Uterus (tissue), 4 donors: ENCODE data around the gene SNAPC2. TPM values are rescaled to one million over a fixed set of nuclear protein-coding genes. Genes with fewer than 3 reads are reported as not detected.
A peak's percentile ranks its signal among the peaks of the same experiment; 100 is the strongest.

Experiments used
- DNase-seq, 2 donors: peaks; one replicate each; pipeline ENCODE4 v3.0.0-alpha.2; 2019 to 2020
- H3K27ac ChIP-seq, 2 donors: fragments of 200-600 bp; sonication (generic); 1 replicate in 1 of 2; 2 replicates in 1 of 2; pipeline ENCODE4 v1.5.1; 2016 to 2018
- H3K27me3 ChIP-seq, 2 donors: fragments of 200-600 bp; sonication (generic); one replicate each; pipeline ENCODE4 v1.5.1; 2018 to 2019; ENCODE audit warnings: control low read depth in 1 of 2
- H3K36me3 ChIP-seq, 2 donors: fragments of 200-600 bp; sonication (generic); one replicate each; pipeline ENCODE4 v1.5.1; 2019; ENCODE audit warnings: control low read depth in 1 of 2
- H3K4me1 ChIP-seq, 2 donors: fragments of 200-600 bp; sonication (generic); one replicate each; pipeline ENCODE4 v1.5.1; 2018 to 2019; ENCODE audit warnings: control low read depth in 1 of 2
- H3K4me3 ChIP-seq, 2 donors: fragments of 200-600 bp; sonication (generic); 1 replicate in 1 of 2; 2 replicates in 1 of 2; pipeline ENCODE4 v1.5.1; 2018 to 2019; ENCODE audit warnings: mild to moderate bottlenecking in 1 of 2
- H3K9me3 ChIP-seq, 2 donors: fragments of 200-600 bp; sonication (generic); one replicate each; pipeline ENCODE4 v1.5.1; 2019; ENCODE audit warnings: control low read depth in 1 of 2
- POLR2A ChIP-seq, 2 donors: fragments of 450-650 bp; IDR thresholded peaks; one replicate each; pipeline ENCODE4 v1.6.1; 2016; ENCODE audit warnings: antibody characterized with exemption in 2 of 2, mild to moderate bottlenecking in 1 of 2, moderate library complexity in 1 of 2
- intact Hi-C: fragments of 100-400 bp; cut with DNase I; formaldehyde crosslinking; loops from one replicate; pipeline ENCODE4 v1.15.1; 2023; ENCODE audit warnings: low total_unique reads
- total RNA-seq, 4 donors: library from RNA; depleted of rRNA in 3 of 4; stranded (reverse); fragments of >200 nt in 3 of 4; gene quantifications; one replicate each; pipeline versions ENCODE4 v1.1.0 to v1.2.4, GENCODE V29; 2014 to 2023
- TF ChIP-seq, protein P1 (sequence below), 4 experiments: fragments of 200-600 bp in 2 of 4; fragments of 450-650 bp in 2 of 4; sonication (generic) in 2 of 4; IDR thresholded peaks; one replicate each; pipeline ENCODE4 v1.5.1; 2016 to 2019; ENCODE audit warnings: antibody characterized with exemption in 4 of 4, mild to moderate bottlenecking in 2 of 4, moderate library complexity in 1 of 4
- donor health status: DM: yes; HTN: yes; CAD: no.

Gene SNAPC2
- total RNA-seq, 4 donors from 2014 or later, result 11.8 to 66.8 (median 19.0) TPM

DNA sequence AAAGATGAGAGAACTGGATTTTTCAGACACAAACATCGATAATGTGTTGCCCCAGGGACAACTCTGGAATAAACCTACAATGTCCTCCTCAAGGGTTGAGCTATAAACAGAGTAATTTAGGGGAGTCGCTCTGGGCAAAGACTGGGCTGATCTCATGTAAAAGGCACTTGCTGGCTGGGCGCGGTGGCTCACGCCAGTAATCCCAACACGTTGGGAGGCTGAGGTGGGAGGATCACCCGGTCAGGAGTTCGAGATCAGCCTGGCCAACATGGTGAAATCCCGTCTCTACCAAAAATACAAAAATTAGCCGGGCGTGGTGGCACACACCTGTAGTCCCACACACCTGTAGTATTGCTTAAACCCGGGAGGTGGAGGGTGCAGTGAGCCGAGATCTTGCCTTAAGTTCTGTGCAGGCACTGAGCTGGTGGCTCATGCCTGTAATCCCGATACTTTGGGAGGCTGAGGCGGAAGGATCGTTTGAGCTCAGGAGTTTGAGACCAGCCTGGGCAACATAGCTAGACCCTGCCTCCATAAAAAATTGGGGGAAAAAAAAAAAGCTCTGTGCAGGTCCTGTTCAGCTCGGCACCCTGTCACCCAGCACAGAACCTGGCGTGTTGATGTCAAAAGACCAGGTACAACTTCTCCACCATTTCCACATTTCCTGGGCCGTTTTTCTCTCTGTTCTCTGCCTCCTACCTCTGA is 21.9 kb downstream of the SNAPC2 start:
- H3K36me3 ChIP-seq, result no peaks in the 10 kb centered on the region
- intact Hi-C loops, result loop anchor here (5.0 kb wide), 1 partner anchor 60 kb away; no protein-coding TSS in a partner anchor
- H3K27ac ChIP-seq, result no peak overlapping the region
- peaks cover 9 to 10% of the 10 kb centered on the region in 2 donors for H3K4me1 ChIP-seq
- H3K9me3 ChIP-seq, result no peaks in the 10 kb centered on the region
- TF ChIP-seq, protein P1, sequence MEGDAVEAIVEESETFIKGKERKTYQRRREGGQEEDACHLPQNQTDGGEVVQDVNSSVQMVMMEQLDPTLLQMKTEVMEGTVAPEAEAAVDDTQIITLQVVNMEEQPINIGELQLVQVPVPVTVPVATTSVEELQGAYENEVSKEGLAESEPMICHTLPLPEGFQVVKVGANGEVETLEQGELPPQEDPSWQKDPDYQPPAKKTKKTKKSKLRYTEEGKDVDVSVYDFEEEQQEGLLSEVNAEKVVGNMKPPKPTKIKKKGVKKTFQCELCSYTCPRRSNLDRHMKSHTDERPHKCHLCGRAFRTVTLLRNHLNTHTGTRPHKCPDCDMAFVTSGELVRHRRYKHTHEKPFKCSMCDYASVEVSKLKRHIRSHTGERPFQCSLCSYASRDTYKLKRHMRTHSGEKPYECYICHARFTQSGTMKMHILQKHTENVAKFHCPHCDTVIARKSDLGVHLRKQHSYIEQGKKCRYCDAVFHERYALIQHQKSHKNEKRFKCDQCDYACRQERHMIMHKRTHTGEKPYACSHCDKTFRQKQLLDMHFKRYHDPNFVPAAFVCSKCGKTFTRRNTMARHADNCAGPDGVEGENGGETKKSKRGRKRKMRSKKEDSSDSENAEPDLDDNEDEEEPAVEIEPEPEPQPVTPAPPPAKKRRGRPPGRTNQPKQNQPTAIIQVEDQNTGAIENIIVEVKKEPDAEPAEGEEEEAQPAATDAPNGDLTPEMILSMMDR (IDR thresholded peaks at IDR 0.05), result no peak
- no peak for TF ChIP-seq POLR2A (IDR thresholded peaks at IDR 0.05)
- DNase-seq, result no peak
- H3K4me3 ChIP-seq, result peak overlapping the region in 1 of 2 donors; percentile 64
- H3K27me3 ChIP-seq, result no peaks in the 10 kb centered on the region

DNA sequence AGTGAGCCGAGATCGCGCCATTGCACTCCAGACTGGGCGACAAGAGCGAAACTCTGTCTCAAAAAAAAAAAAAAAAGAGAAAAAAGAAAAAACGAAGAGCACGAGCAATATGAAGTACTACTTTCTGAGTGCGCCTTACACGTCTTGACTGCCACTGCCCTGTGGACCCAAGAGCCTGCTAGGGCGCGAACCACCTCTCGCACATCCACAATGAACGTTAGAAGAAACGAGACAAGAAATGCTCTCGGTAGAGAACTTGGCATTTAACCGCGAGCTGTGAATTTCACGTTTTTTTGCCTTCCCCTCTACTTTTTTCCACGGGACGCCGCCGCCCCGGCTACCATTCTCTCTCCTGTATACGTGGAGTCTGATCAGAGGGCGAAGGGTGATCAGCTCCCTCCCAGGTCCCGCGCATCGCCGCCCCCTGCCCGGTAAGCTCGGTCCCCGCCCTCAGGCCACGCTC is 22.9 kb downstream of the SNAPC2 start:
- peak overlapping the region; percentile 64 to 98 for H3K4me3 ChIP-seq
- no peak for DNase-seq
- no peaks in the 10 kb centered on the region for H3K36me3 ChIP-seq
- intact Hi-C loops, result loop anchor here (5.0 kb wide), 1 partner anchor 59 kb away; no protein-coding TSS in a partner anchor
- H3K27ac ChIP-seq, result peak overlapping the region; percentile 97 to 98
- no peak for TF ChIP-seq POLR2A (IDR thresholded peaks at IDR 0.05)
- TF ChIP-seq, protein P1 (IDR thresholded peaks at IDR 0.05), result no peak
- H3K27me3 ChIP-seq, result no peaks in the 10 kb centered on the region
- H3K4me1 ChIP-seq, result peaks cover 9 to 10% of the 10 kb centered on the region in 2 donors
- H3K9me3 ChIP-seq, result no peaks in the 10 kb centered on the region

DNA sequence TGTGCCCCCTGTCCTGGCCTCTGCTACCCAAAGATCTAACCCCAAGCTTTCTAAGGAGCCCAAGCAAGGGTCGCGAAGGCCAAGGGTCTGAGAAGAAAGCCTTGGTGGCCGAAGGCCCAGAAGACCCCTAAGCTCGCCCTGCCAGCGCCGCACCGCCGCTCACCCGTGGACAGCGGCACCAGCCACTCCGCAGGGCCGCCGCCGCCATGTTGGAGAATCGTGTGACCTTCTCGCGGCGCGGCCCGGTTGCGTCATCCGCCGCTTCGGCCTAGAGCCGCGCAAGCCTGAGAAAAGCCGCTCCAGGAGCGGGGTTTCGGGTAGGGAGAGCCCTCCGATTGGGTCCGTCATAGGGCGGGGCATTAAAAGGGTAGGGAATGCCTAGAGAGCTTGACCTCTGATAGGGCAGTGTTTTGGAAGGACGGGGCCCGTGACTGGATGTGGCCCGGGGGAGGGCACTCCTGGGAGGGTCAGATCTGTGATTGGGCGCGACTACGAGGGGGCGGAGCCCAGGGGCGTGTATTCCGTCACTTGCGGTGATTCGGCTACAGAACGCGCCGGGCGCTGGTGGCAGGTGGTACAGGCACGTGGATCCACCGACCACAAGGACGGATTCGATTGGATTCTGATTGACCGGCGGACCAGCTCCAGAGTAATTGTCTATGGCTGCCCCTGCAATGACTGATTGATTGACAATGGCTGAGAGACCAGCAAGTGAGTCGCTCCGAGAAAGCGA is 23.5 kb downstream of the SNAPC2 start, which contains the start of gene TIMM44:
Gene TIMM44, minus strand, starts transcription at position 223 of the 733 bp plus-strand sequence. Its CDS starts 15 bp downstream, at position 208.
- intact Hi-C loops, result loop anchor here (5.0 kb wide), 1 partner anchor 59 kb away; no protein-coding TSS in a partner anchor

DNA sequence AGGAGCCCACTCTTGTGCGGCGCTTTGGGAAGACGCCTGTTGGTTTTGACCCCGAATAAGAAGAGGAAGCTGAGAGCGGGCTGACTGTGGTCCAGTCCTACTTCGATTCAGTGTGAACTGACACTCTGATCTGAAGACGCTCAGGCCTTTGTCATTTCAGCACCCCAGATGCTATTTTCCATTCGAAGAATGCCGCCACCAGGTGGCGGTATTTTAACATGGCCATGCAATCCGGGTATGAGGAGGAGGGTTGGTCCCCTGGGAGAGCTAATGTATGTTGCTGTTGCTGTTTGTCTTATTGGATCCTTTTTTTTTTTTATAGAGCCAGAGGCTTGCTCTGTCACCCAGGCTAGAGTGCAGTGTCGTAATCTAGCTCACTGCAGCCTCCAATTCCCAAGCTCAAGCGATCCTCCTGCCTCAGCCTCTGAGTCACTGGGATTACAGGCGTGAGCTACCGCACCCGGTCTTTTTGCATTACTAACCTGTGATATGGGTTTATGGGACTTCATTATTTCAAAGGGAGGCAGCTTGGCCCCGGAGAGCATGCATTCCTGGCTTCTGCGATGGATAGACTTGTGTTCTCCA is 24.1 kb downstream of the SNAPC2 start:
- intact Hi-C loops, result loop anchor here (5.0 kb wide), 1 partner anchor 58 kb away; no protein-coding TSS in a partner anchor

More for the DNA sequence above, 23.5 kb downstream of the SNAPC2 start, which contains the start of gene TIMM44:
- TF ChIP-seq POLR2A (IDR thresholded peaks at IDR 0.05), result peak; percentile 51 to 65
- TF ChIP-seq, protein P1 (IDR thresholded peaks at IDR 0.05), result peak in 1 of 4 experiments; percentile 8
- Histone ChIP-seq H3K27ac (peak within 1 kb of the TSS; percentile 97 to 98), H3K9me3 (no peaks in the 10 kb centered on the region), H3K36me3 (no peaks in the 10 kb centered on the region), H3K4me1 (peaks cover 9 to 10% of the 10 kb centered on the region in 2 donors), H3K27me3 (no peaks in the 10 kb centered on the region), H3K4me3 (peak within 1 kb of the TSS; percentile 64 to 98)
- peak; percentile 99 for DNase-seq

More for the DNA sequence above, 24.1 kb downstream of the SNAPC2 start:
- no peaks in the 10 kb centered on the region for H3K9me3 ChIP-seq
- DNase-seq, result peak; percentile 82 to 90
- H3K36me3 ChIP-seq, result no peaks in the 10 kb centered on the region
- H3K27me3 ChIP-seq, result no peaks in the 10 kb centered on the region
- TF ChIP-seq POLR2A (IDR thresholded peaks at IDR 0.05), result no peak
- TF ChIP-seq, protein P1 (IDR thresholded peaks at IDR 0.05), result peak; percentile 75 to 88 (median 82)
- peak overlapping the region; percentile 55 to 98 for H3K4me3 ChIP-seq
- H3K4me1 ChIP-seq, result peaks cover 9 to 10% of the 10 kb centered on the region in 2 donors
- H3K27ac ChIP-seq, result peak overlapping the region; percentile 72 to 88
